Hematopoietic multipotent progenitor cell treated with erythropoietin and hydrocortisone succinate and interleukin-3 and kit ligand, for 15 days (in vitro differentiated cells): ENCODE results near the gene INSRR.

Source experiments
- DNase-seq: peaks from one replicate; pipeline ENCODE4 v3.0.0-alpha.2; 2015; ENCODE audit warnings: low spot score

Gene INSRR

GRCh38 chr1:156874142-156874541, 15.2 kb upstream of the INSRR start:
- DNase-seq, result no peak

GRCh38 chr1:156873659-156874058, 14.7 kb upstream of the INSRR start:
- DNase-seq, result no peak

GRCh38 chr1:156869455-156869854, 10.5 kb upstream of the INSRR start:
- DNase-seq, result no peak

- no peak for DNase-seq
Measured at GRCh38 chr1:156868341-156868740, 9.4 kb upstream of the INSRR start.

GRCh38 chr1:156866249-156866909, 7.5 kb upstream of the INSRR start:
- DNase-seq, result no peak

- no peak for DNase-seq
Measured at GRCh38 chr1:156865865-156866248, 6.9 kb upstream of the INSRR start.

- no peak for DNase-seq
Measured at GRCh38 chr1:156865258-156865657, 6.3 kb upstream of the INSRR start.

GRCh38 chr1:156864796-156865195, 5.9 kb upstream of the INSRR start:
- no peak for DNase-seq

GRCh38 chr1:156863631-156864030, 4.7 kb upstream of the INSRR start:
- no peak for DNase-seq

GRCh38 chr1:156862997-156863599, 4.2 kb upstream of the INSRR start:
- DNase-seq, result peak; percentile 23

GRCh38 chr1:156862584-156862983, 3.7 kb upstream of the INSRR start:
- DNase-seq, result no peak

GRCh38 chr1:156860628-156861423, 1.9 kb upstream of the INSRR start, which contains the start of gene NTRK1:
Gene NTRK1, plus strand, starts transcription at chr1:156860865. Its CDS starts 70 bp downstream, at chr1:156860935.
- peak; percentile 51 for DNase-seq

GRCh38 chr1:156860113-156860627, 1.3 kb upstream of the INSRR start:
- DNase-seq, result peak; percentile 46

- no peak for DNase-seq
Measured at GRCh38 chr1:156859523-156860112, 701 bp upstream of the INSRR start.

- no peak for DNase-seq
Measured at GRCh38 chr1:156858555-156858956, 361 bp downstream of the INSRR start.

GRCh38 chr1:156857532-156857931, 1.4 kb downstream of the INSRR start:
- no peak for DNase-seq

GRCh38 chr1:156856282-156856785, 2.6 kb downstream of the INSRR start:
- DNase-seq, result no peak

- no peak for DNase-seq
Measured at GRCh38 chr1:156854634-156855033, 4.3 kb downstream of the INSRR start.

GRCh38 chr1:156853761-156854160, 5.2 kb downstream of the INSRR start:
- DNase-seq, result no peak

- DNase-seq, result no peak
Measured at GRCh38 chr1:156852418-156852874, 6.5 kb downstream of the INSRR start.

GRCh38 chr1:156851779-156852417, 7.0 kb downstream of the INSRR start:
- no peak for DNase-seq

- DNase-seq, result no peak
Measured at GRCh38 chr1:156849151-156849496, 9.8 kb downstream of the INSRR start.
